Measurements from ENCODE around the gene HS6ST1. TPM values are rescaled to one million over a fixed set of nuclear protein-coding genes. Genes with fewer than 3 reads are reported as not detected.

Gene HS6ST1, protein sequence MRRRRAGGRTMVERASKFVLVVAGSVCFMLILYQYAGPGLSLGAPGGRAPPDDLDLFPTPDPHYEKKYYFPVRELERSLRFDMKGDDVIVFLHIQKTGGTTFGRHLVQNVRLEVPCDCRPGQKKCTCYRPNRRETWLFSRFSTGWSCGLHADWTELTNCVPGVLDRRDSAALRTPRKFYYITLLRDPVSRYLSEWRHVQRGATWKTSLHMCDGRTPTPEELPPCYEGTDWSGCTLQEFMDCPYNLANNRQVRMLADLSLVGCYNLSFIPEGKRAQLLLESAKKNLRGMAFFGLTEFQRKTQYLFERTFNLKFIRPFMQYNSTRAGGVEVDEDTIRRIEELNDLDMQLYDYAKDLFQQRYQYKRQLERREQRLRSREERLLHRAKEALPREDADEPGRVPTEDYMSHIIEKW
- 11.1 to 13.8 TPM (median 12.4 TPM) in 5 replicates for total RNA-seq (2022; extraction: Qiagen RNA extraction)

DNA sequence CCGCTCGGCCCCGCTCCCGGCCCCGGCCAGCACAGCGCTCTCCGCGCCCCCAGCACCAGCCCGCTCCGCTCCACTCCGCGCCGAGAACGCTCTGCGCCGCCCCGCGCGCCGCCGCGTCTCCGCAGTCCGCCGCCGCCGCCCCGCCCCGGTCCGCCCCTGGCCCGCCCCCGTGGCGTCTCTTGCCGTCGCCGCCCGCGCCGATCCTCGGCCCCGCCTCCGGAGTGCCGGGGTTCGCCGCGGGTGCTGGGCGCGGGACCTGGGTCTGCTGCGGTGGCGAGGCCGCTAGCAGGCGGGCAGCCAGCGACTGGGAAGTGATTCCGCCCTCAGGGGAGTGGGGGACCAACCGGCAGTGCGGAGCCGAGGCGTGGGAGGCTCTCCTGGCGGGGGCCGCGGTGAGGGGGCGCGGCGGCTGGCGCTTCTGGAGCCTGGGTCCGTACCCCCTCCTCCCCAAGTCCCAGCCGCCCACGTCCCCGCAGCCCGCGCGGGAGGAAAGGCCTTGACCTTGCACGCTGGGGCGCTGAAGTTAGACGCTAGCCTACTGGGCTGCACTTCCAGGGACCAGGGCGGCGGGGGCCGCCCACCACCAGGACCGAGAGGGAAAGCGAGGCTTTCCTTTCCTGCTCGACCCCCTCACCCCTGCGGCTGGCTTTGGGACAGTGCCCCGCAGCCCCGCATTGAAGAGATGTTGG is at the start of gene HS6ST1:
HS6ST1 (minus strand) TSS at position 93 of the 689 bp plus-strand sequence. CDS start 305 bp downstream, outside the sequence.

Other genes with a start within 250 kb of the HS6ST1 start
- 16.4 to 22.1 TPM (median 18.1 TPM) in 5 replicates for gene UGGT1, start 227.7 kb downstream of the HS6ST1 start, total RNA-seq (2022; extraction: Qiagen RNA extraction)